HFFc6 (cell line): ENCODE results near the gene ZNF883. TPM values are rescaled to one million over a fixed set of nuclear protein-coding genes. Genes with fewer than 3 reads are reported as not detected.
A peak's percentile ranks its signal among the peaks of the same experiment; 100 is the strongest.

ENCODE experiments used
- DNase-seq: peaks from one replicate; pipeline ENCODE4 v3.0.0-alpha.2; 2018
- H3K27ac Mint-ChIP-seq: 2 replicates; pipeline ENCODE4 v1.8.0; 2020; ENCODE audit warnings: mild to moderate bottlenecking, mixed read lengths
- H3K27me3 Mint-ChIP-seq: 2 replicates; pipeline ENCODE4 v1.8.0; 2021; ENCODE audit warnings: mild to moderate bottlenecking, moderate library complexity, mixed read lengths; ENCODE audit not compliant: insufficient read depth
- H3K36me3 Mint-ChIP-seq: 2 replicates; pipeline ENCODE4 v1.8.0; 2021; ENCODE audit warnings: low read depth, mixed read lengths
- H3K4me1 Mint-ChIP-seq: 2 replicates; pipeline ENCODE4 v1.8.0; 2020; ENCODE audit warnings: low read depth, mixed read lengths
- H3K4me3 Mint-ChIP-seq: 2 replicates; pipeline ENCODE4 v1.8.0; 2020; ENCODE audit warnings: mild to moderate bottlenecking, moderate library complexity, mixed read lengths
- H3K9me3 Mint-ChIP-seq: 2 replicates; pipeline ENCODE4 v1.8.0; 2020; ENCODE audit warnings: mild to moderate bottlenecking, mixed read lengths
- total RNA-seq, 6 experiments: library from RNA; stranded (reverse); fragmentation: NEBNext Ultra II Directional; extraction: Animal tissue kit (Norgen Biotek cat#: 25700); gene quantifications; 2 replicates in 1 of 6; 3 replicates in 5 of 6; pipeline ENCODE4 v1.2.3, GENCODE V29; 2021
- TF ChIP-seq, protein P1 (sequence below): fragments of 200-600 bp; sonication (generic); IDR thresholded peaks from 2 replicates; pipeline ENCODE4 v1.5.0; 2021; ENCODE audit warnings: antibody characterized with exemption, mild to moderate bottlenecking

ZNF883 gene
- total RNA-seq, 6 experiments from 2014 or later: 3.5 to 7.6 (median 6.3) TPM

DNA sequence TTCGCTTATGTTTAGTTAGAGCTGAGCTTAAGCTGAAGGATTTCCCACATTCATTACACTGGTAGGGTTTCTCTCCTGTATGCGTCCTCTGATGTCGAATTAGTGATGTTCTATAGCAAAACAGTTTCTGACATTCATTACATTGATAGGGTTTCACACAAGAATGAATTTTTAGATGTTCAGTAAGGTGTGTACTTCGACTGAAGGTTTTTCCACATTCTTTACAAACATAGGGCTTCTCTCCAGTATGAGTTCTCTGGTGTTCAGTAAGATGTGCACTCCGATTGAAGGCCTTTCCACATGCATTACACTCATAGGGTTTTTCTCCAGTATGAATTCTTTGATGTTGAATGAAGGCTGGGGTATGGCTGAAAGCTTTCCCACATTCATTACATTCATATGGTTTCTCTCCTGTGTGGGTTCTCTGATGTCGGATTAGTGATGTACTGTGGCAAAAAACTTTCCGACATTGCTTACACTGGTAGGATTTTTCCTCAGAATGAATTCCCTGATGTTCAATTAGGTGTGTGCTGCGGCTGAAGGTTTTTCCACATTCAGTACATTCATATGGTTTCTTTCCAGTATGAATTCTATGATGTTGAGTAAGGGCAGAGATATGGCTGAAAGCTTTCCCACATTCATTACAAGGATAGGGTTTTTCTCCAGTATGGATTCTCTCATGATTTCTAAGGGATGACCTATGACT lies 14.6 kb downstream of the ZNF883 start:
- Mint-ChIP-seq H3K27ac (no peak overlapping the region), H3K9me3 (peaks cover 85% of the 10 kb centered on the region), H3K27me3 (peaks cover 2% of the 10 kb centered on the region)

DNA sequence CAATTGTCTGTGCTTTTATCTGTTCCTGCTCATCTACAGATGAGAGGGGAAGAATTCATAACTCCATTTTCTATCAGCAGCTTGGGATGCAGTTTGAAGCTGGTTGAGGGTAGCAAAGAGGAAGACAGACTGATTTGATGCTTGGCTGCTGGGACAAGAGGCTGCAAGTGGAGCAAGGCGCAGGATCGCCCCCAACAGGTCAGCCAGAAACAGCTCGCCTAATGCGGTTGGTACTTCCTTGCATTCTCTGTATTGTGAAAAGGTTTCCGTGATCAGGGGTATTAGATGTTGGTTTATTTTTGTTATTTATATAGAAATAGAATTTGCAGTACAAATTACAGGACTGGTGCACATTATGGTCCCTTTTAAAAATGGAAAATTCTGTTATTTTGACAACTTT lies 40.6 kb downstream of the ZNF883 start:
- Mint-ChIP-seq H3K4me3 (no peak overlapping the region), H3K27me3 (peaks cover 6% of the 10 kb centered on the region), H3K9me3 (peaks cover 5% of the 10 kb centered on the region), H3K36me3 (no peaks in the 10 kb centered on the region), H3K4me1 (no peaks in the 10 kb centered on the region), H3K27ac (no peak overlapping the region)
- no peak for DNase-seq
- TF ChIP-seq, protein P1, sequence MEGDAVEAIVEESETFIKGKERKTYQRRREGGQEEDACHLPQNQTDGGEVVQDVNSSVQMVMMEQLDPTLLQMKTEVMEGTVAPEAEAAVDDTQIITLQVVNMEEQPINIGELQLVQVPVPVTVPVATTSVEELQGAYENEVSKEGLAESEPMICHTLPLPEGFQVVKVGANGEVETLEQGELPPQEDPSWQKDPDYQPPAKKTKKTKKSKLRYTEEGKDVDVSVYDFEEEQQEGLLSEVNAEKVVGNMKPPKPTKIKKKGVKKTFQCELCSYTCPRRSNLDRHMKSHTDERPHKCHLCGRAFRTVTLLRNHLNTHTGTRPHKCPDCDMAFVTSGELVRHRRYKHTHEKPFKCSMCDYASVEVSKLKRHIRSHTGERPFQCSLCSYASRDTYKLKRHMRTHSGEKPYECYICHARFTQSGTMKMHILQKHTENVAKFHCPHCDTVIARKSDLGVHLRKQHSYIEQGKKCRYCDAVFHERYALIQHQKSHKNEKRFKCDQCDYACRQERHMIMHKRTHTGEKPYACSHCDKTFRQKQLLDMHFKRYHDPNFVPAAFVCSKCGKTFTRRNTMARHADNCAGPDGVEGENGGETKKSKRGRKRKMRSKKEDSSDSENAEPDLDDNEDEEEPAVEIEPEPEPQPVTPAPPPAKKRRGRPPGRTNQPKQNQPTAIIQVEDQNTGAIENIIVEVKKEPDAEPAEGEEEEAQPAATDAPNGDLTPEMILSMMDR: peak; percentile 43

More for the DNA sequence above, 14.6 kb downstream of the ZNF883 start:
- TF ChIP-seq, protein P1: no peak
- DNase-seq: no peak
- Mint-ChIP-seq H3K36me3 (peaks cover 62% of the 10 kb centered on the region), H3K4me1 (no peaks in the 10 kb centered on the region), H3K4me3 (no peak overlapping the region)

DNA sequence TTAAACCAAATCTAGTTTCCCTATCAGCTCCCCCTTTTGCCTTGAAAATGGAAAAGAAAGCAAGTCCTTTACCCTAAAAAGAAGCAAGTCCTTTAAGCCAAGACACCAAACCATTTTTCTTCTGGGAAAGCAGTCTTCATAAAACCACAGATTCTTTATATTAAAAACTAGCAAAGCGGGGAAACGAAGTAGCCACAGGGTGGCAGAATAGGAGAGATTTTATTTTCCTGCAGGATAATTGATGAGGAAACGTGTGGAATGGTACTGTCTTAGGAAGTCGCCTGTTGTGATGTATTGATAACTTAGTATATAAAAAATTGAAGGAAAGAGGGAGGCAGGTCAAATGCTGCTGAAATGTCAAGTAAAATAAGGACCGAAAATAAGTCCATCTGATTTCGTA lies 41.1 kb downstream of the ZNF883 start:
- Mint-ChIP-seq H3K9me3 (0 out of 2 replicates have a peak, but pooled peaks cover under 1% of the 10 kb centered on the region), H3K27me3 (peaks cover 6% of the 10 kb centered on the region), H3K4me1 (no peaks in the 10 kb centered on the region), H3K4me3 (no peak overlapping the region), H3K27ac (no peak overlapping the region), H3K36me3 (no peaks in the 10 kb centered on the region)
- TF ChIP-seq, protein P1: peak; percentile 55
- DNase-seq: peak; percentile 16

DNA sequence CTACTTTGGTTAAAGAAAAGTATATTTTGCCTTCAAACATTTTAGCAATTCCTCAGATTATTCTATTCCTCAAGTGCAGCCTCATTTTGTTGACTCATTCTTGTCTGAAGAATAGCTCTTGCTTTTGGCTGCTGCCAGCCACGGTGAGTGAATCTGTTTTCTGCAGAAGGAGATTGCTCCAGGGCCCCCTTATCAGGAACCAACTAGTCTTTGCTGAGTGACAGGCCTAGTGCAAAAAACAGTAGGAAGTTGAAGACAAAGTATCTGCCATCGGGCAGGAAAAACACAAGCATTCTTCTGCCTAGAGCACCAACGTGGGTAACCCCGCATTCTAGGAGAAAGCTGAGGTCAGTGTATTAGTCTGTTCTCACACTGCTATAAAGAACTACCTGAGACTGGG lies 42.3 kb downstream of the ZNF883 start:
- Mint-ChIP-seq H3K4me3 (no peak overlapping the region), H3K27me3 (peaks cover 8% of the 10 kb centered on the region), H3K9me3 (no peaks in the 10 kb centered on the region), H3K36me3 (no peaks in the 10 kb centered on the region), H3K4me1 (no peaks in the 10 kb centered on the region), H3K27ac (no peak overlapping the region)
- TF ChIP-seq, protein P1: no peak
- DNase-seq: no peak

DNA sequence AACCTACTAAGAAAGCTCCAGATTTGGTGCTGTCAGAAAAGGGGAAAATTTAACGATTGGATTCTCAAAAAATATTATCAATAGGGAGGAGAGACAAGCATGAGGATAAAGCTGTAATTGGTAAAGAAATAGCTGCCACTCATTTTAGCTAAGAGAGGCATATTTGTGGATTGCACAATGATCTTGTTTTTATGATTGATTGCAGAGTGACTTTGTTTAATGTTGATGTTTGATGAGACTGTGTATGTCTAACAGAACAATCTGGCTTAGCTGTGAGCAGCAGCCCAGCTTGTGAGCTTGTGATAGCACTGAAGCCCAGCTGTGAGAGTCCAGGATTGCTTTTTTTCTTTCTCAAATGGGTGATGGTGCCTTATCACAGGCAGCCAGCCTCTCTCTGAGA lies 56.4 kb downstream of the ZNF883 start:
- no peak overlapping the region for H3K4me3 Mint-ChIP-seq
- H3K4me1 Mint-ChIP-seq: no peaks in the 10 kb centered on the region
- H3K9me3 Mint-ChIP-seq: no peaks in the 10 kb centered on the region
- no peak overlapping the region for H3K27ac Mint-ChIP-seq
- TF ChIP-seq, protein P1: no peak
- peaks cover 5% of the 10 kb centered on the region for H3K27me3 Mint-ChIP-seq
- H3K36me3 Mint-ChIP-seq: no peaks in the 10 kb centered on the region
- DNase-seq: no peak
